CD4-positive, CD25-positive, alpha-beta regulatory T cell (primary cell): Measurements from ENCODE around the gene RMND1. TPM values are rescaled to one million over a fixed set of nuclear protein-coding genes. Genes with fewer than 3 reads are reported as not detected.
"Not testable (repeated sequence)": the region's sequence is repeated elsewhere in the genome, so short reads cannot be mapped to it uniquely, and the experiment has no call there.

Source experiments
- ATAC-seq, 2 donors: fragments of 150-1000 bp; cut with Tn5 transposase; one replicate each; pipeline ENCODE4 v1.10.0; 2021; ENCODE audit warnings: low read depth in 2 of 2, moderate number of reproducible peaks in 2 of 2, moderate library complexity in 1 of 2
- DNase-seq, 3 donors: peaks; one replicate each; pipeline versions ENCODE4 v3.0.0 to v3.0.0-alpha.2; 2012 to 2022; ENCODE audit warnings: mixed read lengths in 1 of 3
- H3K27ac ChIP-seq: one replicate; pipeline ENCODE4 v1.7.0; 2013; ENCODE audit warnings: mild to moderate bottlenecking, low read length; ENCODE audit not compliant: insufficient read depth, poor library complexity, severe bottlenecking
- H3K27me3 ChIP-seq: one replicate; pipeline ENCODE4 v1.7.0; 2013; ENCODE audit warnings: low read length; ENCODE audit not compliant: control insufficient read depth, insufficient read depth
- H3K36me3 ChIP-seq: one replicate; pipeline ENCODE4 v1.7.0; 2013; ENCODE audit warnings: mild to moderate bottlenecking, low read length, moderate library complexity; ENCODE audit not compliant: control insufficient read depth, insufficient read depth
- H3K4me1 ChIP-seq: 2 replicates; pipeline ENCODE4 v1.7.0; 2013; ENCODE audit warnings: mild to moderate bottlenecking, low read length; ENCODE audit not compliant: insufficient read depth, control insufficient read depth, poor library complexity, severe bottlenecking
- H3K4me3 ChIP-seq: one replicate; pipeline ENCODE4 v1.7.0; 2013; ENCODE audit warnings: low read depth, mild to moderate bottlenecking, low read length, moderate library complexity
- H3K9me3 ChIP-seq, 2 experiments: 1 replicate in 1 of 2; 2 replicates in 1 of 2; pipeline ENCODE4 v1.7.0; 2013; ENCODE audit warnings: low read length in 2 of 2, mild to moderate bottlenecking in 1 of 2, moderate library complexity in 1 of 2; ENCODE audit not compliant: control insufficient read depth in 2 of 2
- H3K27ac Mint-ChIP-seq, 3 donors: one replicate each; pipeline ENCODE4 v1.8.0; 2020 to 2022; ENCODE audit warnings: mild to moderate bottlenecking in 3 of 3, mixed read lengths in 3 of 3, moderate library complexity in 2 of 3
- H3K27me3 Mint-ChIP-seq: one replicate; pipeline ENCODE4 v1.8.0; 2022; ENCODE audit warnings: mild to moderate bottlenecking, mixed read lengths
- H3K36me3 Mint-ChIP-seq: one replicate; pipeline ENCODE4 v1.8.0; 2020; ENCODE audit warnings: mixed read lengths
- H3K4me1 Mint-ChIP-seq, 4 donors: one replicate each; pipeline ENCODE4 v1.8.0; 2020 to 2022; ENCODE audit warnings: mixed read lengths in 4 of 4, mild to moderate bottlenecking in 1 of 4
- H3K4me3 Mint-ChIP-seq, 4 donors: one replicate each; pipeline ENCODE4 v1.8.0; 2020 to 2022; ENCODE audit warnings: mild to moderate bottlenecking in 4 of 4, mixed read lengths in 4 of 4, moderate library complexity in 3 of 4
- H3K9me3 Mint-ChIP-seq, 7 donors: one replicate each; pipeline ENCODE4 v1.8.0; 2020 to 2022; ENCODE audit warnings: mixed read lengths in 7 of 7, mild to moderate bottlenecking in 3 of 7, moderate library complexity in 2 of 7
- polyA plus RNA-seq, 4 donors: library from polyadenylated mRNA; unstranded; fragments of 300-500 nt; fragmentation: Illumina TruSeq; gene quantifications; one replicate each; pipeline ENCODE4 v1.2.3, GENCODE V29; 2021
- total RNA-seq: library from RNA; stranded (reverse); gene quantifications from one replicate; pipeline ENCODE4 v1.2.3, GENCODE V29; 2022

Gene RMND1
- total and polyA plus RNA-seq, 5 donors from 2014 or later = 10.2 to 13.3 (median 11.9) TPM

DNA sequence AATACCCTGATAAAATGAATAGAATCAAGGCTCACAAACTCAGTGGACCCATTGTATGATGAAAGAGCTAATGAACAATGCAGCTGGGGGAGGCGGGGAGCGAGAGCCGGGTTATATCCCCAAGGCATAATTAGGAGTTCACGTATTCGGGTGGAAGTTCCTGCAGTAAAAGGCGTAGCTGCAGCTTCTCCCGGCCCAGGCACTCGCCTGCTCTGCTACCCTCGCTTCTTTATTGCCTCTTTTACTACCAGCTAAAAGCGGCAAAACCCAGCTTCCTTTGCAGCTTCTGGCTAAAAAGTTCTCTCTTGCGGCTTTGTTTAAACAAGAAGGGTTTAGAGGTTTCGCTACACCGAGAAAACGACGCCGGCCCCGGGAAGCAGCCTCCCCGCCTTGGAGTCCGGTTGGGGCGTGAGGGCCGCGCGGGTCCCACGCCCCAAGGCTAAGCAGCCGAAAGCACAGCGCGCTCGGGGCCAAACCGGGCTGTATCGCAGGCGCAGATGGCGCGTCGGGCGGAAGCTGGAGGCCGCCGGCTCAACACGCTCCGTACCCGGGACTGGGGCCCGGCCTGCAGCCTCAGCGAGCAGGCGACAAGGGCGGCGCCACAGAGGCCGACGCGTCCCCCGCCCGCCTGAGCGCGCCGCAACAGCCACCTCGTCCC is 62.2 kb downstream of the RMND1 start:
- Mint-ChIP-seq H3K4me3 (peak overlapping the region; percentile 90 to 98 (median 95)), H3K27me3 (peaks cover 11% of the 10 kb centered on the region), H3K36me3 (no peaks in the 10 kb centered on the region), H3K4me1 (peaks cover 21 to 71% (median 50%) of the 10 kb centered on the region in 4 donors), H3K9me3 (no peaks in the 10 kb centered on the region), H3K27ac (peak overlapping the region; percentile 94 to 98 (median 94))
- Histone ChIP-seq H3K36me3 (no peaks in the 10 kb centered on the region), H3K9me3 (no peaks in the 10 kb centered on the region), H3K4me3 (peak overlapping the region; percentile 95), H3K27me3 (no peaks in the 10 kb centered on the region), H3K4me1 (peaks cover 72% of the 10 kb centered on the region), H3K27ac (peak overlapping the region; percentile 97)
- DNase-seq (peak in 1 of 3 donors; percentile 25), ATAC-seq (peak; percentile 59 to 62)

DNA sequence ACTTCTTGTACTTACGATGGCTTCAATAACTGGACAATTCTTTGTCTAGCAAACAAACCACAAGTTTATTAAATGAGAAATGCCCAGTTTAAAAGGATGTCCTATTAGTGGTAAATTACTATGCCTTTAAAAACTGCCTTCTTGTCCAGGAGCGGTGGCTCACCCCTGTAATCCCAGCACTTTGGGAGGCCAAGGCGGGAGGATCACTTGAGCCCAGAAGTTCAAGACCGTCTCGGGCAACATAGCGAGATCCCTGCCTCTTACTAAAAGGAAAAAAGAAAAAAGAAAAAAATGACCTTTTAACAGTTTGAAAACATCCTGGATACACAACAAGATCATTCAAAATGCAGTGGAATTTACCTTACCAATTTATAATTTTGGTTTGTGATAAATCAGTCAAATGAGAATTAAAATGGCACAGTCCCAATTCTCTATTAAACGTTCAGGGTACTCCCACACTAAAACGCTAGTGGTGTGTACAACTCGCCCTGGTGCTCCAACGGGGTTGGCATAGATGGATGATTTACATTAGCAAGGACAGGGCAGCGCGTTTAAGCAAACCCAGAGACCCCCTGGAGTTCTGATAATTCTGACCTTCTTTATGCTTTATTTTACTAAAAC is 62.8 kb downstream of the RMND1 start:
- H3K9me3 ChIP-seq = no peaks in the 10 kb centered on the region
- DNase-seq (peak in 1 of 3 donors; percentile 44), ATAC-seq (no peak)
- Mint-ChIP-seq H3K27me3 (peaks cover 11% of the 10 kb centered on the region), H3K4me1 (peaks cover 25 to 72% (median 50%) of the 10 kb centered on the region in 4 donors), H3K36me3 (peaks cover 5% of the 10 kb centered on the region), H3K9me3 (no peaks in the 10 kb centered on the region), H3K4me3 (peak overlapping the region; percentile 90 to 98 (median 95)), H3K27ac (peak overlapping the region; percentile 94 to 98 (median 94))
- H3K27me3 ChIP-seq = no peaks in the 10 kb centered on the region
- no peaks in the 10 kb centered on the region for H3K36me3 ChIP-seq
- H3K4me3 ChIP-seq = peak overlapping the region; percentile 95
- peak overlapping the region; percentile 97 for H3K27ac ChIP-seq
- peaks cover 76% of the 10 kb centered on the region for H3K4me1 ChIP-seq

DNA sequence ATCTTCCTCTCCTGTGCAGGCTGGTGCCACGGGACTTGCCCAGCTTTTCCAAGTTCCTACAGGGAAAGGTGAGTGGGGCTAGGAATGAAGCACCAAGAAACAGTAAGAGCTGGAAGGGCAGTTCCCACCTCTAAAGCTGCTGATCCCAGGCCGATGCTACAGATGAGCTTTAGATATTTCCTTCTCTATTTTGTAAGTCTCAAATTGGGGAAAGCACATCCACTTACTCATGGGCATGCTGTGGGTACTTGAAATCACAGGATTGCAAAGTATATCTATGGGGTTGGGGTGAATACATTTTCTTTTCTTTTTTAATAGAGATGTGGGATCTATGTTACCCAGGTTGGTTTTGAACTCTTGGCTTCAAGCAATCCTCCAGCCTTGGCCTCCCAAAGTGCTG is 63.7 kb downstream of the RMND1 start:
- Mint-ChIP-seq H3K4me3 (peak overlapping the region in 3 of 4 donors; percentile 29 to 97 (median 51)), H3K27ac (peak overlapping the region; percentile 52 to 94 (median 59)), H3K27me3 (peaks cover 11% of the 10 kb centered on the region), H3K36me3 (peaks cover 9% of the 10 kb centered on the region), H3K4me1 (peaks cover 23 to 72% (median 47%) of the 10 kb centered on the region in 4 donors), H3K9me3 (no peaks in the 10 kb centered on the region)
- Histone ChIP-seq H3K36me3 (peaks cover 3% of the 10 kb centered on the region), H3K27ac (peak overlapping the region; percentile 97), H3K4me3 (peak overlapping the region; percentile 95), H3K27me3 (no peaks in the 10 kb centered on the region), H3K9me3 (no peaks in the 10 kb centered on the region), H3K4me1 (peaks cover 77% of the 10 kb centered on the region)
- DNase-seq = no peak
- no peak for ATAC-seq

DNA sequence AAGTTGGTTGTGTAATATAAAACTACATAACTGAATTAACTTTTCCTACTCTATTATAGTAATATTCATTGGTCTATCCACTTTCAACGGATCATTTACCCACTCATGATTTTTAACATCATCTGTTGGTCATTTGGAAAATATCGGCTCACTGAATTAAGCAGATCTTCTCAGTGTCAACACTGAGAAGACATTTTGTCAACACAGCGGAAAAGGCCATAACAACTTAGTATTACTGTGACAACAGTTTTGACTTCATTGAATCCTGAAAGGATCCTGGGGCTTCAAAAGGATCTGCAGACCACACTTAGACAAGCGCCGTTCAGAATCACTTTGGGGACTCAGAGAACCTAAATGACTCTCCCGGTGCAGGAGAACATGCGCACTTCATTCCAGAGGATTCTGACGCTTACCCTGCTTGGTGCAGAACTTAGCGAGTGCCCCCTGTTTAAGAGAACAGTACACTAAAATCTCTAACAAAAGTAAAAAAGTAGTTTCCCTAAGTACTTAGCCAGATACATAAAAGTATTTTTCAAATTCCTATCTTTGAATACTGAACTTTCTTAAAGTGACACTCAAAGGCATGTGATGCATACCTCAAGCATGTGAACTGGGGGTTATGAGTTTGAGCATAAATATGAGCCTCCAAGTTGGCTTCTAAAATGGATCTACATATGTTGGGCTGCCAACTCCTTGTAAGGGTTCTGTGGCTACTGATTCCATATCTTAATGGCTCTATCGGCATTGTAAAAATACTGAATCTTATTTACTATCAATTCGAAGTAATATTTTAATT is 64.6 kb downstream of the RMND1 start:
- peaks cover 11% of the 10 kb centered on the region for H3K27me3 Mint-ChIP-seq
- Histone ChIP-seq H3K36me3 (peaks cover 3% of the 10 kb centered on the region), H3K4me1 (peaks cover 70% of the 10 kb centered on the region), H3K27ac (peak overlapping the region; percentile 97), H3K9me3 (no peaks in the 10 kb centered on the region), H3K27me3 (no peaks in the 10 kb centered on the region), H3K4me3 (no peak overlapping the region)
- peaks cover 16 to 63% (median 40%) of the 10 kb centered on the region in 4 donors for H3K4me1 Mint-ChIP-seq
- H3K9me3 Mint-ChIP-seq = no peaks in the 10 kb centered on the region
- peak overlapping the region in 3 of 4 donors; percentile 15 to 97 (median 21) for H3K4me3 Mint-ChIP-seq
- peaks cover 9% of the 10 kb centered on the region for H3K36me3 Mint-ChIP-seq
- H3K27ac Mint-ChIP-seq = peak overlapping the region; percentile 48 to 94 (median 79)
- ATAC-seq (no peak), DNase-seq (no peak)

DNA sequence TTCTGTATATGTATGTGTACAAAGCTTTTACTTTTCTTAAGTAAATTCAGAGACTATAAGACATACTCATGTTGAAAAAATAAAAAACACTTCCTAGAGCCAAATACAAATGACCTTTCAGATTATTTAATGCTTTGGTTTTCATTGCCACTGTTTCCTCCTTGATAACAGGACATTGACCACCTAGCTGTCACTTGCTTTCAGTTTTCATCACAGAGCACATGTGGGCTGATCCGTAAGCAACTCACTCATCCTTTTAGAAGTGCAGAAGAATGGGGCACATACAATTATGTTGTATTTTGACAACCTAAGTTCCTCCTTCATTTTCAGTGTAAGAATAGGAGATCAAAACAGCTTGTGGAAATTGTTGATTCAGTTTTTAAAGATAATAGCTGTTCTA is 66.7 kb downstream of the RMND1 start:
- H3K27ac Mint-ChIP-seq = peak overlapping the region; percentile 76 to 87 (median 86)
- H3K36me3 ChIP-seq = peaks cover 3% of the 10 kb centered on the region
- H3K27me3 ChIP-seq = no peaks in the 10 kb centered on the region
- no peaks in the 10 kb centered on the region for H3K9me3 Mint-ChIP-seq
- H3K36me3 Mint-ChIP-seq = peaks cover 9% of the 10 kb centered on the region
- H3K4me3 ChIP-seq = peak overlapping the region; percentile 74
- no peak for ATAC-seq
- no peaks in the 10 kb centered on the region for H3K9me3 ChIP-seq
- H3K4me1 Mint-ChIP-seq = peaks cover 25 to 72% (median 50%) of the 10 kb centered on the region in 4 donors
- peak in 1 of 3 donors; percentile 70 for DNase-seq
- H3K4me3 Mint-ChIP-seq = peak overlapping the region; percentile 7 to 76 (median 40)
- peak overlapping the region; percentile 97 for H3K27ac ChIP-seq
- H3K4me1 ChIP-seq = peaks cover 79% of the 10 kb centered on the region
- peaks cover 1% of the 10 kb centered on the region for H3K27me3 Mint-ChIP-seq

DNA sequence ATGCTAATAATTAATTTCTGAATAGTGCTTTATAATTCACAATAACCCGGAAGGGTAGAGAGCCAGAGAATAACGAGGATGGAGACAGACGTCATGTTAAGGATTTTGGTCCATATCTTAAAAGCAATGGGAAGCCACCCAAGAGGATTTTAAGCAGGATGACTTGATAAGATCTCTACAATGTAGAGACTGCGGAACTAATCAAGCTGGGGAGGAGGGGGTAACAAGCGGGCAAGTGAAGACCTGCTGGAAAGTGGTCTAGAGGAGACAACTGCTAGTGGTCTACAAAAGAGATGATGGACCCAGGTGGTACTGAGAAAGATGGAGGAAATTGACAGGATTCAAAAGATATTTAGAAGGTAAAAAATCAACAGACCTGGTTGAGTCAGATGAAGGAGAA is 67.8 kb downstream of the RMND1 start:
- no peaks in the 10 kb centered on the region for H3K9me3 Mint-ChIP-seq
- Histone ChIP-seq H3K36me3 (peaks cover 3% of the 10 kb centered on the region), H3K4me3 (no peak overlapping the region), H3K4me1 (peaks cover 81% of the 10 kb centered on the region), H3K27me3 (no peaks in the 10 kb centered on the region), H3K9me3 (no peaks in the 10 kb centered on the region), H3K27ac (peak overlapping the region; percentile 97)
- peak overlapping the region in 1 of 4 donors; percentile 89 for H3K4me3 Mint-ChIP-seq
- ATAC-seq = no peak
- no peak for DNase-seq
- H3K27me3 Mint-ChIP-seq = no peaks in the 10 kb centered on the region
- peak overlapping the region in 2 of 3 donors; percentile 86 to 87 for H3K27ac Mint-ChIP-seq
- H3K4me1 Mint-ChIP-seq = peaks cover 35 to 76% (median 54%) of the 10 kb centered on the region in 4 donors
- peaks cover 9% of the 10 kb centered on the region for H3K36me3 Mint-ChIP-seq

DNA sequence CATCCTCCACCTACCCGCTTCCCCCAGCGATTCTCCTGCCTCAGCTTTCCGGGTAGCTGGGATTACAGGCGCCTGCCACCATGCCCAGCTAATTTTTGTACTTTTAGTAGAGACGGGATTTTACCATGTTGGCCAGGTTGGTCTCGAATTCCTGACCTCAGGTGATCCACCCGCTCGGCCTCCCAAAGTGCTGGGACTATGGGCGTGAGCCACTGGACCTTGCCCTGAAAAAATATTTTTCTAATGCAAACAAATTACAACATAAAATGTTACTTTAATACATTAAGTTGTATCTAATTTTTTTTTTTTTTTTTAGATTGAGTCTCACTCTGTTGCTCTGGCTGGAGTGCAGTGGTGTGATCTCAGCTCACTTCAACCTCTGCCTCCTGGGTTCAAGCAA is 69.3 kb downstream of the RMND1 start:
- H3K4me3 Mint-ChIP-seq = peak overlapping the region in 2 of 4 donors; percentile 27 to 80
- not testable (repeated sequence) for H3K36me3 Mint-ChIP-seq
- H3K27ac Mint-ChIP-seq = peak overlapping the region in 1 of 3 donors; percentile 35

More for the DNA sequence above, 69.3 kb downstream of the RMND1 start:
- not testable (repeated sequence) for H3K27ac ChIP-seq, H3K9me3 ChIP-seq, H3K4me3 ChIP-seq, DNase-seq, H3K36me3 ChIP-seq, ATAC-seq, H3K9me3 Mint-ChIP-seq, H3K27me3 Mint-ChIP-seq, H3K27me3 ChIP-seq
- H3K4me1 ChIP-seq = peaks cover 80% of the 10 kb centered on the region
- peaks cover 44 to 77% (median 61%) of the 10 kb centered on the region in 4 donors for H3K4me1 Mint-ChIP-seq
